SJSA1 (cell line): ENCODE measurements around the gene HOGA1. TPM values are rescaled to one million over a fixed set of nuclear protein-coding genes. Genes with fewer than 3 reads are reported as not detected.
A peak's percentile ranks its signal among the peaks of the same experiment; 100 is the strongest.

ENCODE experiments used
- DNase-seq, 2 experiments: peaks; one replicate each; pipeline ENCODE4 v3.0.0-alpha.2; 2015 to 2020; ENCODE audit warnings: low spot score in 2 of 2, low read depth in 1 of 2
- H3K27ac ChIP-seq: fragments of 250-450 bp; sonication (Bioruptor Pico); 2 replicates; pipeline ENCODE4 v1.5.1; 2020; ENCODE audit warnings: mild to moderate bottlenecking, moderate library complexity
- H3K27me3 ChIP-seq: fragments of 250-450 bp; sonication (Bioruptor Pico); replicated peaks from 2 replicates; pipeline ENCODE4 v1.5.1; 2020; ENCODE audit warnings: mild to moderate bottlenecking, moderate library complexity
- H3K36me3 ChIP-seq: fragments of 250-450 bp; sonication (Bioruptor Pico); 2 replicates; pipeline ENCODE4 v1.5.1; 2020; ENCODE audit warnings: mild to moderate bottlenecking
- H3K4me1 ChIP-seq: fragments of 250-450 bp; sonication (Bioruptor Pico); replicated peaks from 2 replicates; pipeline ENCODE4 v1.6.1; 2021; ENCODE audit warnings: mild to moderate bottlenecking
- H3K4me3 ChIP-seq: fragments of 250-450 bp; sonication (Bioruptor Pico); 2 replicates; pipeline ENCODE4 v1.5.1; 2020; ENCODE audit warnings: mild to moderate bottlenecking
- H3K9me3 ChIP-seq: fragments of 250-450 bp; sonication (Bioruptor Pico); replicated peaks from 2 replicates; pipeline ENCODE4 v1.5.1; 2020; ENCODE audit warnings: mild to moderate bottlenecking
- total RNA-seq: library from RNA; depleted of rRNA; stranded (reverse); fragments of >200 nt; shearing (Covaris generic); gene quantifications from 2 replicates; pipeline ENCODE4 v1.2.3, GENCODE V29; 2014

The HOGA1 gene
- total RNA-seq, 1 experiment from 2014 or later: 0.21 TPM

- peaks cover 7% of the 10 kb centered on the region for H3K4me1 ChIP-seq
- no peaks in the 10 kb centered on the region for H3K9me3 ChIP-seq
- no peak for DNase-seq
- H3K27me3 ChIP-seq: no peaks in the 10 kb centered on the region
- H3K4me3 ChIP-seq: no peak overlapping the region
- H3K27ac ChIP-seq: no peak overlapping the region
- no peaks in the 10 kb centered on the region for H3K36me3 ChIP-seq
Observed at GRCh38 chr10:97580421-97581367, 3.5 kb upstream of the HOGA1 start.

- Histone ChIP-seq H3K27me3 (no peaks in the 10 kb centered on the region), H3K4me1 (peaks cover 7% of the 10 kb centered on the region), H3K9me3 (no peaks in the 10 kb centered on the region), H3K4me3 (no peak overlapping the region), H3K27ac (no peak overlapping the region), H3K36me3 (no peaks in the 10 kb centered on the region)
- DNase-seq: no peak
Observed at GRCh38 chr10:97582169-97582568, 2.0 kb upstream of the HOGA1 start.

GRCh38 chr10:97583476-97583875, 713 bp upstream of the HOGA1 start:
- H3K27ac ChIP-seq: no peak overlapping the region
- H3K9me3 ChIP-seq: no peaks in the 10 kb centered on the region
- peaks cover 7% of the 10 kb centered on the region for H3K4me1 ChIP-seq
- no peak overlapping the region for H3K4me3 ChIP-seq
- no peak for DNase-seq
- H3K27me3 ChIP-seq: no peaks in the 10 kb centered on the region
- no peaks in the 10 kb centered on the region for H3K36me3 ChIP-seq

GRCh38 chr10:97584798-97585438, 729 bp downstream of the HOGA1 start:
- Histone ChIP-seq H3K4me1 (peaks cover 7% of the 10 kb centered on the region), H3K27ac (no peak overlapping the region), H3K27me3 (no peaks in the 10 kb centered on the region), H3K9me3 (no peaks in the 10 kb centered on the region), H3K4me3 (no peak overlapping the region), H3K36me3 (no peaks in the 10 kb centered on the region)
- no peak for DNase-seq

GRCh38 chr10:97585439-97585811, 1.2 kb downstream of the HOGA1 start:
- H3K36me3 ChIP-seq: no peaks in the 10 kb centered on the region
- peaks cover 7% of the 10 kb centered on the region for H3K4me1 ChIP-seq
- no peaks in the 10 kb centered on the region for H3K27me3 ChIP-seq
- no peak overlapping the region for H3K4me3 ChIP-seq
- DNase-seq: no peak
- H3K27ac ChIP-seq: no peak overlapping the region
- no peaks in the 10 kb centered on the region for H3K9me3 ChIP-seq

GRCh38 chr10:97587183-97587582, 3.0 kb downstream of the HOGA1 start:
- DNase-seq: no peak
- no peak overlapping the region for H3K27ac ChIP-seq
- peaks cover 7% of the 10 kb centered on the region for H3K4me1 ChIP-seq
- H3K4me3 ChIP-seq: no peak overlapping the region
- H3K27me3 ChIP-seq: no peaks in the 10 kb centered on the region
- no peaks in the 10 kb centered on the region for H3K9me3 ChIP-seq
- no peaks in the 10 kb centered on the region for H3K36me3 ChIP-seq

GRCh38 chr10:97589479-97589878, 5.3 kb downstream of the HOGA1 start, which contains the start of gene C10orf62:
TSS of gene C10orf62 (plus strand) at chr10:97589721. CDS start at chr10:97589898, 177 bp downstream.
- H3K4me1 ChIP-seq: no peaks in the 10 kb centered on the region
- H3K4me3 ChIP-seq: no peak within 1 kb of the TSS
- DNase-seq: no peak
- no peak within 1 kb of the TSS for H3K27ac ChIP-seq
- H3K36me3 ChIP-seq: no peaks in the 10 kb centered on the region
- H3K9me3 ChIP-seq: no peaks in the 10 kb centered on the region
- H3K27me3 ChIP-seq: no peaks in the 10 kb centered on the region

GRCh38 chr10:97590082-97590747, 6.0 kb downstream of the HOGA1 start:
- H3K4me1 ChIP-seq: no peaks in the 10 kb centered on the region; the same call in 1 of the 2 replicates
- no peak for DNase-seq
- H3K27me3 ChIP-seq: no peaks in the 10 kb centered on the region
- no peak overlapping the region for H3K4me3 ChIP-seq
- H3K36me3 ChIP-seq: no peaks in the 10 kb centered on the region
- H3K27ac ChIP-seq: no peak overlapping the region
- H3K9me3 ChIP-seq: no peaks in the 10 kb centered on the region

GRCh38 chr10:97590748-97591495, 6.7 kb downstream of the HOGA1 start:
- Histone ChIP-seq H3K36me3 (no peaks in the 10 kb centered on the region), H3K27ac (no peak overlapping the region), H3K9me3 (no peaks in the 10 kb centered on the region), H3K4me3 (no peak overlapping the region), H3K27me3 (no peaks in the 10 kb centered on the region), H3K4me1 (peaks cover 4% of the 10 kb centered on the region)
- no peak for DNase-seq

GRCh38 chr10:97593421-97593820, 9.2 kb downstream of the HOGA1 start:
- DNase-seq: no peak
- Histone ChIP-seq H3K36me3 (no peaks in the 10 kb centered on the region), H3K27ac (no peak overlapping the region), H3K9me3 (no peaks in the 10 kb centered on the region), H3K27me3 (no peaks in the 10 kb centered on the region), H3K4me1 (peaks cover 25% of the 10 kb centered on the region), H3K4me3 (no peak overlapping the region)

- Histone ChIP-seq H3K27me3 (no peaks in the 10 kb centered on the region), H3K4me3 (no peak overlapping the region), H3K9me3 (no peaks in the 10 kb centered on the region), H3K27ac (peak overlapping the region; percentile 22; the same call in 1 of the 2 replicates), H3K36me3 (no peaks in the 10 kb centered on the region), H3K4me1 (peaks cover 25% of the 10 kb centered on the region)
- DNase-seq: peak; percentile 61 to 62
Observed at GRCh38 chr10:97596101-97597082, 12.2 kb downstream of the HOGA1 start.

GRCh38 chr10:97597778-97598177, 13.6 kb downstream of the HOGA1 start:
- no peak overlapping the region for H3K4me3 ChIP-seq
- no peaks in the 10 kb centered on the region for H3K9me3 ChIP-seq
- no peak for DNase-seq
- no peaks in the 10 kb centered on the region for H3K27me3 ChIP-seq
- peaks cover 25% of the 10 kb centered on the region for H3K4me1 ChIP-seq
- no peak overlapping the region for H3K27ac ChIP-seq
- H3K36me3 ChIP-seq: no peaks in the 10 kb centered on the region
